CD4-positive, alpha-beta T cell treated with Interleukin-4 for 4 hours (primary cell): ENCODE results near the gene ASCL5.

Experiments used
- DNase-seq: peaks from one replicate; pipeline ENCODE4 v3.0.0-alpha.2; 2020

ASCL5 gene

DNA sequence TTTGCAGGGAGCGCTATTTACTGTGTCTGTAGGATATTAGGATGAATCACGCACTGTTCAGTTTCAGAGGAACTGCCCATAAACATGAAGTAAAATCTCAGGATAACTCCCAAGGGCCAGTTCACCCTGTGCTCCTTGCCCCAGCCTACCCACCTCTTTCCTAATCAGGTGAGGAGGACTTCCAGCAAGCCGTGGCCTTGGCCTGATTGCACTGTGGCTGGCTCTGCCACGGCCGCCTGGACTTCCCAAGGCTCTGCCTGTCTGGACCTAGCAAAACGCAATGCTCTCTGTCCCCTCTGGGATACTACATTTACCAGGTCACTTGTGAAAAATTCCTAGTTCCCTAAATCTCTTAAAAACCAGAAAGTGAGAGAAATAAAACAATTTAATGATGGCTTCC lies 7.4 kb upstream of the ASCL5 start:
- no peak for DNase-seq

DNA sequence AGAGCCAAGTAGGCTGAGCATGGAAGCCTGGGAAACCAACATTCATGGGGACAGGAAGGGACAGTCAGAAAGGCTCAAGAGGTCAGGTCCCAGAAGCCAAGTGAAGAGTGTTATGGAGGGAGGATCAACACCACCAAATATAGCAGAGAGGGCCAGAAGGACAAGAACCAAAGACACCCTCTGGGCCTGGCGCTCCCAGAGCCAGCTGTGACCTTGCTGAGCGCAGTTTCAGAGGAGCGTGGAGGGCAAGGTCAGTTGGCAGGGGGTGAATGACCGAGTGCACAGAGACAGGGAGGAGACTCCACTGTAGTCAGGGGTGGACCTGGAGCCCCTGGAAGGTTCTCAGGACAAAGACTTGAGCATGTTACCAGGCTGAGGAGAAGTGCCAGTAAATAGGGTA lies 4.4 kb upstream of the ASCL5 start:
- DNase-seq, result no peak

DNA sequence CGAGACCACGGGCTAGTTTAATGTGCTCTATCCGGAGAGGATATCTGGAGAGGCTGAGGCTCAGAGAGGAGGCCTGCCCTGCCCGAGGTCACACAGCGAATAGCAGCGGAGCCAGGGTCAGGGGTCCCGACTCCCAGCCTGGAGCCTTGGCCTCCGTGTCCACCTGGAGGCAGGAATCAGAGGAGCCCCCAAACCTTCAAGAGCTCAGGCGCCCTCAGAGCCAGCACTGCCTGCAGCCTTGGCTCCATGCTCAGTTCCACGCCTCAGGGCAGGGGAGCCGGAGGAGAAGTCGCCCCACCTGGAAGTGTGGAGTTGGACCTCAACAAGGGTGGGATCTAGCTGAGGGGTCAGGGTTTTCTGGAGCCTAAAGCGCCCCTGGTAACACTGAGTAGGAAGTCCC lies 2.0 kb upstream of the ASCL5 start:
- no peak for DNase-seq

DNA sequence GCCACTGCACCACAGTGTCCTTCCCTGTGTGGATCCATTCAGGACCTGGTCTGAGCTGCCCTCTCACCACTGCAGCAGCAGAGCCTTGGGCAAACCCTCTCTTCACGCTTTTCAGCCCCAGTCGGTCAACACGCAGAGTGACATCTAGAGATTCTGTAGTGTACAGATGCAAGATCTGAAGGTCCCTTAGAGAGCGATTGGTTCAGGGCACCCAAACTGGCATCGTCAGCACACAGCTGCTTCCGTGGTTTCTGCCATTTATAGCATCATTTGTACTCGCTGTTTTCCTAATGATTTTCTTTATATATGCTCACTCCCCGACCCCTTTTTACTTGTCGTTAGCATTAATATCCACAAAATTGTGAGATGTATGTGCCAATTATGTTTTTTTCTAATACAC lies 1.5 kb upstream of the ASCL5 start:
- no peak for DNase-seq

DNA sequence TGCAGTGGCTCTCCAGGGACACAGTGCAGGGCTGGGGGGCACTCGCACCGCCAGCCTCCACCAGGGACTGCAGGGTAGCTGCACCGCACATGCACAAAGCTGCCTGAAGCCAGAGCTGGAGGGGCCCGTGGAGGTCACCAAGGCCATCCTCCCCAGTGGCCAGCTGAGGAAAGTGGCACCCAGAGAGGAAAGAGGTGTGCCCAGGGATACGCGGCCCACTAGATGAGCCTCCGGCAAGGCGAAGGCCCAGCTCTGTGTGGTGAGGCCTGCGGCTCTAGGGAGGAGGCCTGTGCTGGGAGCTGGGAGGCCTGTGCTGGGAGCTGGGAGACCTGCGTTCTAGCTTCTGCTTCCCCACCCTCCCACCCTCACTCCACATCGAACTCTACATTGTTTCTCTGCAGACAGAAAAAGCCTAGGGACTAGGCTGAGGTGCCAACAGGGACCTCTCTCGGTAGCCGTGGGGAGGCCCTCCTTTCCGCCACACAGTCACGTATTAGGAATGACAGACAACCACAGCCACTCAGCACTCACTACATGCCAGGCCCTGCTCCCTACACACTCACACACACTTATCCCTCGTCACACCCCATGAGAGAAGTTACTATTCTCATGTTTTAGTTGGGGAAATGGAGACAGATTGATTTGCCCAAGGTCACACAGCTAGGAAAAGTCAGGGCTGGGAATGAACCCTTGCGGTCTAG lies 921 bp upstream of the ASCL5 start:
- no peak for DNase-seq

DNA sequence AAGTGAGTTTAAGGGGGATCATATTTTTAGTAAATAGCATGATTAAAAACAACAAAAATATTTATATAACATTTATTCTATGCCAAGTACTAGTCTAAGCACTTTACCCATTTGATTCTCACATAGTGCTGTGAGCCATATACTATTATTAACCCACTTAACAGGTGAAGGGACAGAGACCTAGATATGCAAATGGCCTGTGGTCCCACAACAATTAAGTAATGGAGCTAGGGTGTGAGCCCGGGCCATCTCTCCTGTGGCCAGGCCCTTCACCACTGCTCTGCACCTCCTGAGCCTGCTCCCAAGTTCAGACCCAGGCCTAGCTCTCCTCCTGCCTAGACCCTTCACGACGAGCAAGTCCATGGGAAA lies 537 bp downstream of the ASCL5 start:
- no peak for DNase-seq

DNA sequence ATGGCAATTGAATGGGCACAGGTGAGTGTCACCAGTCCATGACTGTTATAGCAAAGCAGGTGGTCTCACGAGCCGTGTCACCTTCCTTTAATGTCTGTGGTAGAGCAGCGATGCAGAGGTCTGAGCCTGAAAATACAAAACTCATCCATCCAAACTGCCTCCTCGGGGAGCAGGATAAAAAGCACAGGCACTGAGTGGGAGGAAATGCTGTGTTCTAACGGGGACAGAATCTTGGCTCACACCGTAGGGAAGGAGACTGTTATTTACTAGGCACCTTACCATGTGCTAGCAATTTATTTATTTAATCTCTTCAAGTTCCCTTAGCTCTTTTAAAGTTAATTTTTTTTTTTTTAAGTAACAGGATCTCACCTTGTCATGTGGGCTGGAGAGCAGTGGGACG lies 1.2 kb downstream of the ASCL5 start:
- DNase-seq, result no peak

DNA sequence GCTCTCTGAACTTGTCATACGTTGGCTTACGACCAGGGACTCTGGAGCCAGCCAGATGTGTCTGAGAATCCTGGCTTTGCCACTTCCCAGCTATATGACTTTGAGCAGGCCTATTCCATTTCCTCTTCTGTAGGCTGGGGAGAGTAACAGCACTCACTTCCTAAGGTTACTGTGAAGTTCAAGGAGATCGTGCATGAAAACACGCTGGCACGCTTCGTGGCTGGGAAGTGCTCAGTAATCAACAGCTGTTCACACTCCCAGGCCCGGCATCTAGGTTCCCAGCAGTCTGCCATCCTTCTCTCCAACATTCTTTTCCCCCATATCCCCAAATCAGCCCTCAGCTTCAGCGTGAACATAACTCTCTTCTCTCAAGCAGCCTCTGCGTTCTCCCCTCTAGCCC lies 2.0 kb downstream of the ASCL5 start:
- no peak for DNase-seq

DNA sequence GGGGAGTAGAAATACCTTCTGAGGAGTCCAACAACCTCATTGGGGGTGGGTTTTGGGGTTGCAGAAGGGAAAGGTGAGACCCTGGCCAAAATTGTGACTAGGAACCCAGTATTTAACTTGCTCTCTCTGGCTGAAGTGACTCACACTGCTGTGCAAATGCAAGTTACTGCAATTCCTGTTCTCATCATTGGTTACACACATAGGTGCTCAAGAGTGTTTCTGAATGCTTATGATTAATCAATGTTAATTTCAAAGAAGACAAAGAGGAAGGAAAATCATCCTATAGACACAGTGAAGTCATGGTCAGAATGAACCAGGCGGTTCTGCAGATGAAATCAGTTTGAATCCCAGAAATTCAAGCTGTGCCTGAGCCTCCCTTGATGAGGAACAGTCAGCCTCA lies 3.1 kb downstream of the ASCL5 start:
- DNase-seq, result no peak

DNA sequence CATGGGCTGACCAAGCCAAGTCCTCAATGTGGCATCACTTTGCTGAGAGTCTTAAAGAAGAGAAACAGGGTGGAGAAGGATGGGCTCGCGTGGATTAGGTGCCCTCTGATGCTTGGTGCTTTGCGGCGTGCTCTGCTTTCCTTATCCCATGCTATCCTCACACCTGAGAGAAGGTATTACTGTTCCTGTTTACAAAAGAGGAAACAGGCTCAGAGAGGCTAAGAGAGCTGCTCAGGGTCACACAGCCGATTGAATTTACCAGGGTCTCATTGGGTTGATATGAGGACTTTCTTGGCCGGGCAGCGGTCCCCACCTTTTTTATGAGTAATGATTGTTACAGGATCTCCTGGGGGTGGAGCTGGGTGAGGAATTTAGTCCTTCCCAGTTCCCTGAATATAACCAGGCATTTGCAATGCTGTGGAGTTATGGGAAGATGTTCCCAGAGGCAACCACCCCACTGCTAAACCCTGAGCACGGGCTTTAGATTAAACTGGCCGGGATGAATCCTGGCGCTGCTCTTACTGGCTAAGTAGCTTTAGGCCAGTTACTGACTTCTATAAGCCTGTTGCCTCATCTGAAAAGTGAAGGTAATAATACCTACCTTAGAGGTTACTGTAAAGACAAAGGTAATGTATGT lies 4.5 kb downstream of the ASCL5 start:
- DNase-seq, result no peak

DNA sequence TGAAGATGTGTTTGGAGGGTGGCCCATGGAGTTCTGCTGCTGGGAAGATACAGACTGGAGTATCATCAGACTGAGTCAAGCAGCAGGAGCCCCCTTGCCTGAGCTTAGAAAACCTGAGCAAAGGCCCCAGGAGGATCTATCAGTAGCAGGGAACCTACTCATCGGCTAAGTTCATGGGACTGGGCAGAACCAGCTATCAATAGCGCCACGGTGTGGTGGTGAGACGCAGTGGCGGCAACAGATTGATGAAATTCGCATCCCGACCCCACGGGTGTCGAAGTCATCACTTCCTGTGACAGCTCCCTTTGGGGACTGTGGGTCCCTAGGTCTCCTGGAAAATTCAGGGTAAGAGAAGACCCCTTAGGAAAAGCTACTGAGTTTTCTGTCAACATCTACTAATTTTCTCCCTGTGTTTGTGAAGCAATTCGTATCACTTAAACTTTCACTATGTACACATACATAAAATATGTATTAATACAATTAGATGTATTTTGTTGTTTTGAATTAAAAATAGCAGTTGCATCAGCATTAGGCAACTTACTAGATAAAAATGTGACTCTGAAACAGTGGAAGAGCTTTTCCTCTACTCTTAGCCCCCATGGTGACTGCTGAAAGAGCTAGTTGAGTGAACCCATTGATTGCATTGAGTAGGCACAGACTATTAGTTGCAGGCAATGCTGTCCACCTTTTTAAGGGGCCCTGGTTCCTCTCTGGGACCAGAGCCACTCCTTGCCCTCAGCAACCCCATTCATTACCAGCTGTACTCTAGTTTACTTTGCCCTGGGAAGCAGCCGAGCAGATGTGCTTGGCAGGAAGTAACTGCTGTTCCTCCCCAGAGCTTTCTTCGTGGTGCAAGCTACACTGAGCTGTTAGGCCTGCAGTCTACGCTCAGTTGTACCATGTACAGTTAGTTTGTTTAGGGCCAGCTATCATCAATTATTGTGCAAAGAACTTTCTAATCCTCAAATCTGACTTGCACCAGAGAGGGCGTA lies 7.5 kb downstream of the ASCL5 start:
- DNase-seq, result peak; percentile 42

DNA sequence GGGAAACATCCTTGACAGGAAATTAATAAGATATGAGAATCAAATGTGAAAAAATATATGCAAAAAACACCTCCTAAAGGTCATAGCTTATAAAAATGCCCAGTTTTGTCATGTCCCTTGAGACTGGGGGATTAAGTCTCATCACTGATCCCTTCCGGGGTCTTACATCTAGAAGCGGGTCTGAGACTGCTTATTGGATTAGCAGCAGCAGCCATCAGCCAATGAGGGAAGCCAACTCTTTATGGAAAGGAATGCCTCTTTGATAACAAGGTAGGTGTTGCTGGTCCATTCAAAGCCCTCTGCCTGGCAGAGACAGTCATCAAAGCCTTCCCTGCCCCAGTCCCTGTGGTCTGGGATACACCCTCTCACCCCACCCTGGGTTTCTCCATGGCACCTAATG lies 10.9 kb downstream of the ASCL5 start:
- no peak for DNase-seq

DNA sequence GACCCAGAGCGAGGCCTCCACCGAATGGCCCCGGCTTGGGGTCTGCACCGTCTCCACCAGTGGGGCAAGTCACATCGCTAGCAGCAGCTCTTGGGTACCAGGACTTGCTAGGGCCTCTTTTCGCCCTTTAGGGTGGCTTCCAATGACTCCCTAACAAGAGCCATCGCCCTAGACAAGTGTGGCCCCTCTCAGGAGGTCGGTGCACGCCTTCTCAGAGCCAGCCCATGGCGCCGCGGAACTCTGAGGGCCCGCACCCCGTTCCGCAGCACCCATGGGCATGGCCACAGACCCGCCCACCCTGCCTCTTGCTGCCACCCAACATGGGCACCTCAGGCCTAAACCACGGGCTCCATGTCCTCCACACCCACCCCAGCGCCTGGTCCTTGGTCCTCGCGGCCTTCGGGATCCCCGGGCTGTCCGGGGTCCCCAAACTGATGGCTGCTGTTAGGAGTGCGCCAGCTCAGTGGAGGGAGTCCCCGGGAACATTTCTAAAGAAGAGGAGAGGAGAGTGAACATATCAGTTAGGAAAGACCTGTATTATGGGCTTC lies 11.5 kb downstream of the ASCL5 start:
- no peak for DNase-seq

DNA sequence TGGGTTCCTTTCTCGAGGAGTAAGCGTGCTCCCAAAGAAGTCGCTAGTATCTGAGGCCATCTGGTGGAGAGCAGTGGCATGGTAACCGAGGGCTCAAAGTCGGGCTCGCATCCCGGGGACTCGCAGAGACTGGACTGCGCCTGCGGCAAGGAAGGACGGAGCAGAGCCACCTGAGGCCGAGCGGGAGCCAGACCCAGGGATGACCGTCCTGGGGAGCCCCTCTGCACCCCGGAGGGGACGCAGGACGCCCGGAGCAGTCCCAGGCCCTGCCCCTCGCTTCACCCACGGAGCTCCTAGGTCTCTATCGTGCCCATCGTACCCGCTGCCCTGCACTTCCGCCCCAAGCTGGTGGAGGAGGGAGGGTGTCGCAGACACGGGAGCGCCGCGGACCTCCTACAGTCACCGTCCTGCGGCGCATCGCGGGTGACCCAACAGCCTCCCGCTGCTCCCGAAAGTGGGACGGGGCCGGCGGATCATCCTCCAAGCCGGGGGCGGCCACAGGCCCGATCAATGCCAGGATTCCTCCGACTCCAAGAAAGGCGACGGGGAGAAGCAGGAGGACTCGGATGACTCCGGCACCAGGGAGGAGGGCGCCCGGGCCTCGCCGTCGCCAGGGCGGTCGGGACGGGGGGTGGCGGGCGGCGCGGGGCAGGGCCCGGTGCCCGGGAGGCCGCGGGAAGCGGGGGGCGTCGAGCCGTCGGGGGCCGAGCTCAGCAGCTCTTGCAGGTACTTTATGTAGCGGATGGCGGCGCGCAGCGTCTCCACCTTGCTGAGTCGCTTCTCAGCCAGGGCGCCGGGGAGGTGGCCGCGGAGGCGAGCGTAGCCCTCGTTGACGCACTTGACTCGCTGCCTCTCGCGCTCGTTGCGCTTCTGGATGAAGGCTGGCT lies 12.5 kb downstream of the ASCL5 start:
- peak; percentile 70 for DNase-seq

DNA sequence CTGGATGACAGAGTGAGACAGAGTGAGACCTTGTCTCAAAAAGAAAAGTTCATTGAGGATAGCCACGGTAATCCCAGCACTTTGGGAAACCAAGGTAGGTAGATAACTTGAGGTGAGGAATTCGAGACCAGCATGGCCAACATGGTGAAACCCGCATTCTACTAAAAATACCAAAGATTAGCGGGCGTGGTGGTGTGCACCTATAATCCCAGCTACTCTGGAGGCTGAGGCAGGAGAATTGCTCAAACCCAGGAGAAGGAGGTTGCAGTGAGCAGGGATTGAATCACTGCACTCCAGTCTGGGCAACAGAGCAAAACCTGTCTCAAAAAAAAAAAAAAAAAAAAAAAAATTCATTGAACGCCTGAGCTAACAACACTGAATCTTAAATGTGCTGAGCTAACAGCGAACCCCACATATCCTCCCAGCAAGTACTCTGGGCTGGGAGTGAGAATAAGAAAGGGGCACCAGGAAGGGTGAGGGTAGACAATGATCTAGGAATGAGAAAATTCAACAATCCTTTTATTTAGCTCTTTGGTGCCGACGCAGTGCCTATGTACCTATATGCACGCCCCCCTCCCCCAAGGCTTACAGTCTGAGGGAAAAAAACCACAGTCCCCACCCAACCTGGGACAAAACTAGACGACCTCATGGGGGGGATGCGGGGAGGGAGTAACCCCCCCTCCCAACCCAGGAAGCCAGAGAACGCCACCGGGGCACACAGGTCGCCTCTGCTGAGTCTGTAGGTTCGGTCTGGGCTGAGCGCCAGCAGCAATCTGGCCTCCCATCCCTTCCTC lies 13.3 kb downstream of the ASCL5 start:
- DNase-seq, result no peak

DNA sequence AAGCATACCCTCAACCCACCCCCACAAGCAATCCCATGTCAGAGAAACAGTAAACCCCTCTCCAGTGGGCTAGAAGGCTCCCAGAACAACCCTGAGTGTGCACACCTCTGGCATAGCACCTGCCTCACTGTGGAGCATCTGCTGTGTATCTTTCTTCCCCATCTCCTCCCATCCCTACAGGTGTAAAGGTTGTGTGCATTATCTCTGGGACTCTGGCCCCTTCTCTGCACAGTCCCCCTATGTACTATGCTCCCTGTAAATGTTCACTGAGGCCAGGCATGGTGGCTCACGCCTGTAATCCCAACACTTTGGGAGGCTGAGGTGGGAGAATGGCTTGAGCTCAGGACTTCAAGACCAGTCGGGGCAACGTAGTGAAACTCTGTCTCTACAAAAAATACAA lies 14.1 kb downstream of the ASCL5 start:
- no peak for DNase-seq

DNA sequence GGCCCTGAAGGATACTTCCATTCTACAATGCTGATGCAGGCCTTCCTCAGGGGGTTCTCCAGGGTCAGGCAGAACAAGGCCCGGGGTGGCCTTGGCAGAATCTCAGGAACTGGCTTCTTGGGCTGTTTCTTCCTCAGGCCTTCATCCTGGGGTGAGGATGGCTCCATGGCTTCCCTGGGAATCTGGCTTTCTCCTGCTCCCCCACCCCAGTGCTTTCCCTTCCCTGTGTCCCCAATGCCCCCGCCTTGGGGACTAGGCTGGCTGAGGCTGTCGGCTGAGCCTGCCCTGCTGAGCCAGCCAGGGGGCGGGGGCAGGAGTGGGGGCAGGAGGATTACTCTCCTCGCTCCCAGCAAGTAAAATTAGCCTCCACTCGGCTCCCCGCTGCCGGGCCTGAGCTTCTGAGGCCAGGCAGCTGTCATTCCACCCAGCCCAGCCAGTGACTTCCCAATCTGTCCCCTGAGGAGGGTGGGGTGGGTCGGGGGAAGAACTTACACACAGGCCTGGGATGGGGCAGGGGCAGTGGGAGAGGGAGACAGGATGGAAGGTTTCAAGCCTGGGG lies 14.7 kb downstream of the ASCL5 start, which contains the start of gene CACNA1S:
TSS of gene CACNA1S (minus strand) at position 254 of the 559 bp plus-strand sequence. CDS start at position 167, 87 bp downstream.
- no peak for DNase-seq

DNA sequence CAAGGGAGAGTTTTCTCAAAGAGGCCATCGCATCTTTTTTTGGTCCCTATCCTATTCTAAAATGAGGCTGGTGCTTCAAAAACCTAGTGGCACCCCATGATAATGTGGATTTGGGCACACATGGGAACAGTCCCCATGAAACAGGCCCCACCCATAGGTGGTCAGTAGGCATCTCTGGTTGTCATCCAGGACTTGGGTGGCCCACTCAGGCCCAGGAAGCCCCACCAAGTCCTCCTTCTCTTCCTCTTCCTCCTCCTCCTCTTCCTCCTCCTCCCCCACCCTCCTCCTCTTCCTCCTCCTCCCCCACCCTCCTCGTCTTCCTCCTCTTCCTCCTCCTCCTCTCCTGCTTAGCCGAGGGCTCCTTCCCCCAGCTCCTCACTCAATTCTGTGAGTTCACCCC lies 15.3 kb downstream of the ASCL5 start:
- no peak for DNase-seq

DNA sequence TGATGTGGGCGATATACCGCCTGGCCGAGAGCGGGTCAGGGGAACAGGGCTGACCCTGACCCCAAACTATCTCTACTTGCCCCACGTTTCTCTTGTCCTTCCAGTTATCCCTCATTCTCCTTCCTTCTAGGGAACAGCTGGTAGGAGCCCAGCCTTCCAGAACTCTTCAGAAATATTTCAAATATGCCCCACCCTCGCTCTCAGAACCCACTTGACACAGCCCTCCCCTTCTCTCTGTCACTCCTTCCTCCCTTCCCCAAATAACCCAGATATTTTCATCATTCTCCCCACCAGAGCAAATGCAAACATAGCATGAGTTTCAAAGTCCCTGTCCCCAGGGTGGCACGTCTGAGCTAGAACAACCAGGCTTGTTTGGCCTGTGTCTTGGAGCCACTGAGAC lies 15.8 kb downstream of the ASCL5 start:
- no peak for DNase-seq

DNA sequence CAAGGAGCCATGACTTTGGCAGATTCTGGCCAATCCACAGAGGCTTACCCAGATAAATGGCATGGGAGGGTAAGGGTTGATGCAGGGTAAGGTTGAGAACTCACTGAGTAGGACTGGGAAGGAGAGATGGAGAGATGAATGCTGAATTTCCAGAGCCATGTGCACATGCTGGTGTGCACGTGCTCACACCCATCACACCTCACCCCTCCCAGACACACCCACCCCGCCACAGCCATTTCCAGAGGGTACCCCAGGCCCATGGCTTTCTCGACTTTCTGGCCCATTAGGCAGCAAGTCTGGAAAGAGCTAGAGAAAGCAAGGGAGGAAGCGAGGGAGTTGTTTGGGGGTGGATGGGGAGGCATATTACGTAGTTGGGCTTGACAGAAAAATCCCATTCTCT lies 16.4 kb downstream of the ASCL5 start:
- no peak for DNase-seq

DNA sequence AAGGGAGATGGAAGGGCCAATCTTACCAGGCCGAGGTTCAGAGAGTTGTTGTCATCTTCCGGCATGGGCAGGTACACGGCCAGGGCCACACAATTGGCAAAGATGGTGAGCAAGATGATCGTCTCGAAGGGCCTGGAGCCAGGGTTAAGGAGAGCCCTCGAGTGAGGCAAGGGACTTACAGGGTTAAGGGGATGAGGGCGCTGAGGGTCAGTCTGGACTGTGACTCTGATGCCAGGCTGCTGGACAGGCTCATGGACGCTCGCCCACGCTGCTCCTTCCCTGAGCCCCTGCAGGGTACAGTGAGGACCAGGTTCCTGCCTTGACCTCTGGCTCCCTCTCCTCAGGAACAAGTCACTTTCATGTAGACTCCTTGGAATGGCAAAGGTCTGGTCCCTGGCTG lies 16.8 kb downstream of the ASCL5 start:
- DNase-seq, result no peak
